Measurements from ENCODE around the gene CERS3.
"Not testable (repeated sequence)": the region's sequence is repeated elsewhere in the genome, so short reads cannot be mapped to it uniquely, and the experiment has no call there.

Gene CERS3

DNA sequence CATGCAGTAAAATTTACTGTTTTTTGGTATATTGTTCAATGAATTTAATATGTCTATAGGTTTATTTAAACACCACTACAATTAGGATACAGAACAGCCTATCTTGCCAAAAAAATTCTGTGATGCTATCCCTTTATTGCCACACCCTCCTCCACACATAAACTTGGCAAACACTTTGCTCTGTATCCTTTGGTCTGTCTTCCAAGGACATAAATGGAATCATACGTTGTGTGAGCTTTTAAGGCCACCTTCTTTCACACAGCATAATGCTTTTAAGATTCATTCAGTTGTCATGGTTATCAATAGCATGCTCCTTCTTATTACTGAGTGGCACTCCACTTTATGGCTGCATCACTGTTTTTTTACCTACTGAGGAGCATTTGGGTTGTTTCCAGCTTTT lies 71.5 kb downstream of the CERS3 start:
- ATAC-seq (ENCODE audit: insufficient read depth, low read depth) = no peak
- H2AFZ ChIP-seq (ENCODE audit: low read depth, low read length) = no peak overlapping the region
- H3K27ac ChIP-seq (ENCODE audit: low read length) = no peak overlapping the region
- no peaks in the 10 kb centered on the region for H3K4me1 ChIP-seq (ENCODE audit: insufficient read depth, low read length)
- no peaks in the 10 kb centered on the region for H3K36me3 ChIP-seq (ENCODE audit: insufficient read depth, low read length)
- no peaks in the 10 kb centered on the region for H3K79me2 ChIP-seq (ENCODE audit: insufficient read depth, low read length)
- no peak for TF ChIP-seq EZH2 (IDR thresholded peaks at IDR 0.05; ENCODE audit: borderline replicate concordance, low read depth, low read length, severe bottlenecking)
- TF ChIP-seq, protein P1, sequence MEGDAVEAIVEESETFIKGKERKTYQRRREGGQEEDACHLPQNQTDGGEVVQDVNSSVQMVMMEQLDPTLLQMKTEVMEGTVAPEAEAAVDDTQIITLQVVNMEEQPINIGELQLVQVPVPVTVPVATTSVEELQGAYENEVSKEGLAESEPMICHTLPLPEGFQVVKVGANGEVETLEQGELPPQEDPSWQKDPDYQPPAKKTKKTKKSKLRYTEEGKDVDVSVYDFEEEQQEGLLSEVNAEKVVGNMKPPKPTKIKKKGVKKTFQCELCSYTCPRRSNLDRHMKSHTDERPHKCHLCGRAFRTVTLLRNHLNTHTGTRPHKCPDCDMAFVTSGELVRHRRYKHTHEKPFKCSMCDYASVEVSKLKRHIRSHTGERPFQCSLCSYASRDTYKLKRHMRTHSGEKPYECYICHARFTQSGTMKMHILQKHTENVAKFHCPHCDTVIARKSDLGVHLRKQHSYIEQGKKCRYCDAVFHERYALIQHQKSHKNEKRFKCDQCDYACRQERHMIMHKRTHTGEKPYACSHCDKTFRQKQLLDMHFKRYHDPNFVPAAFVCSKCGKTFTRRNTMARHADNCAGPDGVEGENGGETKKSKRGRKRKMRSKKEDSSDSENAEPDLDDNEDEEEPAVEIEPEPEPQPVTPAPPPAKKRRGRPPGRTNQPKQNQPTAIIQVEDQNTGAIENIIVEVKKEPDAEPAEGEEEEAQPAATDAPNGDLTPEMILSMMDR (IDR thresholded peaks at IDR 0.05; ENCODE audit: borderline replicate concordance, extremely low read depth, low read length, poor library complexity, severe bottlenecking) = no peak
- no peak for DNase-seq
- H4K20me1 ChIP-seq (ENCODE audit: insufficient read depth, low read length) = no peaks in the 10 kb centered on the region
- H3K27me3 ChIP-seq (ENCODE audit: insufficient read depth, low read length, poor library complexity) = no peaks in the 10 kb centered on the region
- no peak overlapping the region for H3K9ac ChIP-seq (ENCODE audit: low read depth, low read length)
- H3K4me3 ChIP-seq (ENCODE audit: low read depth in 1 of 2, low read length in 2 of 2) = no peak overlapping the region
- no peak overlapping the region for H3K4me2 ChIP-seq (ENCODE audit: insufficient read depth, low read length)
- H3K9me3 ChIP-seq (ENCODE audit: insufficient read depth, low read length, severe bottlenecking) = peaks cover 7% of the 10 kb centered on the region

DNA sequence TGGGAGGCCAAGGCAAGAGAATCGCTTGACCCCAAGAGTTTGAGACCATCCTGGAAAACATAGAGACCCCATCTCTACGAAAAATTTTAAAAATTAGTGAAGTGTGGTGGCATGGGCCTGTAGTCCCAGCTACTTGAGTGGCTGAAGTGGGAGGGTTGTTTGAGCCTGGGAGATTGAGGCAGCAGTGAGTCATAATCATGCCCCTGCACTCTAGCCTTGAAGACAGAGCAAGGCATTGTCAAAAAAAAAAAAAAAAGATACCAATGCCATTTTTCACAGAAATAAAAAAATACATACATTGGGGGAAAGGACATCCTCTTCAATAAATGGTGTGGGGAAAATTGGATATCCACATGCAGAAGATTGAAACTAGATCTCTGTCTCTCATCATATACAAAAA lies 74.6 kb downstream of the CERS3 start:
- Histone ChIP-seq H3K79me2 (ENCODE audit: insufficient read depth, low read length) (no peaks in the 10 kb centered on the region), H3K4me3 (ENCODE audit: low read depth in 1 of 2, low read length in 2 of 2) (no peak overlapping the region), H3K27ac (ENCODE audit: low read length) (no peak overlapping the region), H2AFZ (ENCODE audit: low read depth, low read length) (no peak overlapping the region), H3K36me3 (ENCODE audit: insufficient read depth, low read length) (no peaks in the 10 kb centered on the region), H3K4me1 (ENCODE audit: insufficient read depth, low read length) (no peaks in the 10 kb centered on the region), H3K4me2 (ENCODE audit: insufficient read depth, low read length) (no peak overlapping the region), H3K9me3 (ENCODE audit: insufficient read depth, low read length, severe bottlenecking) (peaks cover 10% of the 10 kb centered on the region), H3K27me3 (ENCODE audit: insufficient read depth, low read length, poor library complexity) (no peaks in the 10 kb centered on the region), H3K9ac (ENCODE audit: low read depth, low read length) (no peak overlapping the region), H4K20me1 (ENCODE audit: insufficient read depth, low read length) (no peaks in the 10 kb centered on the region)
- DNase-seq (no peak), ATAC-seq (ENCODE audit: insufficient read depth, low read depth) (no peak)
- TF ChIP-seq, protein P1 (IDR thresholded peaks at IDR 0.05; ENCODE audit: borderline replicate concordance, extremely low read depth, low read length, poor library complexity, severe bottlenecking) = no peak
- TF ChIP-seq EZH2 (IDR thresholded peaks at IDR 0.05; ENCODE audit: borderline replicate concordance, low read depth, low read length, severe bottlenecking) = no peak

DNA sequence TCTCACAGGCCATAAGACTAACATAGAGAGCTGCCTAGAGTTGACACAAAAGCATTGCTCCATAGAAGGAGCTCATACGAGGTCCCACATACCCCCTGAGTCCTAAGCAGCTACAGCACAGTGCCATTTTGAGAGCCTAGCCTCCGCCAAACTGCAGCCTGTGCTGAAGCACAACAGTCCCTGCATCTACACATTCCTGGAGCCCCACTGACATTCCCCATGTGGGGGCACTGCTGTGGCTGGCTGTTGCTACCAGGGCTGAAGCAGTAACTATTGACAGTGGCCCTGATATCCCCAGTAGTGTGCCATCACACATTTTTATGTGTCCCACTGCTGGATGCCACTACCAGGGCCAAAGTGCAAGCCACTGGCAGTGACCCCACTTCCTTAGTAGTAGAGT lies 80.3 kb downstream of the CERS3 start:
- peaks cover 3% of the 10 kb centered on the region for H3K9me3 ChIP-seq (ENCODE audit: insufficient read depth, low read length, severe bottlenecking)
- H3K79me2 ChIP-seq (ENCODE audit: insufficient read depth, low read length) = no peaks in the 10 kb centered on the region
- H4K20me1 ChIP-seq (ENCODE audit: insufficient read depth, low read length) = no peaks in the 10 kb centered on the region
- H3K4me3 ChIP-seq (ENCODE audit: low read depth in 1 of 2, low read length in 2 of 2) = no peak overlapping the region
- no peak for DNase-seq
- H3K4me2 ChIP-seq (ENCODE audit: insufficient read depth, low read length) = no peak overlapping the region
- no peak overlapping the region for H3K9ac ChIP-seq (ENCODE audit: low read depth, low read length)
- TF ChIP-seq, protein P1 (IDR thresholded peaks at IDR 0.05; ENCODE audit: borderline replicate concordance, extremely low read depth, low read length, poor library complexity, severe bottlenecking) = no peak
- TF ChIP-seq EZH2 (IDR thresholded peaks at IDR 0.05; ENCODE audit: borderline replicate concordance, low read depth, low read length, severe bottlenecking) = no peak
- no peaks in the 10 kb centered on the region for H3K27me3 ChIP-seq (ENCODE audit: insufficient read depth, low read length, poor library complexity)
- no peaks in the 10 kb centered on the region for H3K4me1 ChIP-seq (ENCODE audit: insufficient read depth, low read length)
- H3K36me3 ChIP-seq (ENCODE audit: insufficient read depth, low read length) = no peaks in the 10 kb centered on the region
- no peak overlapping the region for H3K27ac ChIP-seq (ENCODE audit: low read length)
- no peak overlapping the region for H2AFZ ChIP-seq (ENCODE audit: low read depth, low read length)
- ATAC-seq (ENCODE audit: insufficient read depth, low read depth) = no peak

DNA sequence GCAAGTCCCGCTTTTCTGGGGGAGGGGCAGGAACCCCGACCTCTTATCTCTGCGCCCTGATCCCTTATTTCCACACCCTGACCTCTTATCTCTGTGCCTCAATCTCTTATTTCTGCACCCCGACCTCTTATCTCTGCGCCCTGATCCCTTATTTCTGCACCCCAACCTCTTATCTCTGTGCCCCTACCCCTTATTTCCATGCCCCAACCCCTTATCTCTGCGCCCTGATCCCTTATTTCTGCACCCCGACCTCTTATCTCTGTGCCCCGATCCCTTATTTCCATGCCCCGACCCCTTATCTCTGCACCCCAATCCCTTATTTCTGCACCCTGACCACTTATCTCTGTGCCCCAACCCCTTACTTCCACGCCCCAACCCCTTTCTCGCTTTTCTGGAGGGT lies 87.7 kb downstream of the CERS3 start:
- H3K4me2 ChIP-seq (ENCODE audit: insufficient read depth, low read length); H3K4me1 ChIP-seq (ENCODE audit: insufficient read depth, low read length); H3K27ac ChIP-seq (ENCODE audit: low read length); H3K79me2 ChIP-seq (ENCODE audit: insufficient read depth, low read length); ATAC-seq (ENCODE audit: insufficient read depth, low read depth); H3K27me3 ChIP-seq (ENCODE audit: insufficient read depth, low read length, poor library complexity); H3K4me3 ChIP-seq (ENCODE audit: low read depth in 1 of 2, low read length in 2 of 2); H3K36me3 ChIP-seq (ENCODE audit: insufficient read depth, low read length); H3K9me3 ChIP-seq (ENCODE audit: insufficient read depth, low read length, severe bottlenecking); H2AFZ ChIP-seq (ENCODE audit: low read depth, low read length); DNase-seq; H4K20me1 ChIP-seq (ENCODE audit: insufficient read depth, low read length); H3K9ac ChIP-seq (ENCODE audit: low read depth, low read length): not testable (repeated sequence)

Measured in DND-41 (cell line).